Measurements from ENCODE around the gene CST8.

CST8 gene

GRCh38 chr20:23476015-23476754 is 14.7 kb upstream of the CST8 start:
- no peak for DNase-seq

- DNase-seq = no peak
These were observed 13.7 kb upstream of the CST8 start for GRCh38 chr20:23477223-23477622.

- no peak for DNase-seq
These were observed 11.9 kb upstream of the CST8 start for GRCh38 chr20:23479043-23479442.

GRCh38 chr20:23482138-23482537 is 8.8 kb upstream of the CST8 start:
- DNase-seq = no peak

GRCh38 chr20:23484081-23484480 is 6.8 kb upstream of the CST8 start:
- no peak for DNase-seq

- DNase-seq = no peak
These were observed 2.4 kb upstream of the CST8 start for GRCh38 chr20:23488470-23488869.

GRCh38 chr20:23488996-23489395 is 1.9 kb upstream of the CST8 start:
- DNase-seq = no peak

GRCh38 chr20:23492292-23492691 is 1.4 kb downstream of the CST8 start:
- DNase-seq = no peak

GRCh38 chr20:23493172-23493772 is 2.4 kb downstream of the CST8 start:
- DNase-seq = peak; percentile 2

- no peak for DNase-seq
These were observed 6.6 kb downstream of the CST8 start for GRCh38 chr20:23497536-23497935.

GRCh38 chr20:23501926-23502325 is 11.0 kb downstream of the CST8 start:
- no peak for DNase-seq

GRCh38 chr20:23503649-23504048 is 12.7 kb downstream of the CST8 start:
- DNase-seq = no peak

- no peak for DNase-seq
These were observed 16.4 kb downstream of the CST8 start for GRCh38 chr20:23507346-23507745.

GRCh38 chr20:23508449-23509229 is 17.7 kb downstream of the CST8 start:
- no peak for DNase-seq

GRCh38 chr20:23509247-23509913 is 18.5 kb downstream of the CST8 start:
- no peak for DNase-seq

- no peak for DNase-seq
These were observed 19.2 kb downstream of the CST8 start for GRCh38 chr20:23510000-23510590.

GRCh38 chr20:23513164-23513563 is 22.2 kb downstream of the CST8 start:
- no peak for DNase-seq

- no peak for DNase-seq
These were observed 23.9 kb downstream of the CST8 start for GRCh38 chr20:23514848-23515247.

GRCh38 chr20:23515250-23515939 is 24.5 kb downstream of the CST8 start:
- no peak for DNase-seq

- DNase-seq = no peak
These were observed 26.8 kb downstream of the CST8 start for GRCh38 chr20:23517719-23518118.

GRCh38 chr20:23519556-23519955 is 28.6 kb downstream of the CST8 start:
- no peak for DNase-seq

GRCh38 chr20:23520185-23520584 is 29.3 kb downstream of the CST8 start:
- DNase-seq = no peak

Data from hematopoietic multipotent progenitor cell treated with erythropoietin and hydrocortisone succinate and interleukin-3 and kit ligand, for 8 days (in vitro differentiated cells).